NOMO-1 treated with DMSO at 0.1 percent for 48 hours (cell line): ENCODE data around the gene RSBN1L.
"Not testable (repeated sequence)": the region's sequence is repeated elsewhere in the genome, so short reads cannot be mapped to it uniquely, and the experiment has no call there.

Experiments
- DNase-seq: peaks from one replicate; lab custom pipeline; 2025; ENCODE audit not compliant: unreplicated experiment; lab: John Stamatoyannopoulos, UW

The RSBN1L gene

GRCh38 chr7:77765906-77766800 lies 69.9 kb downstream of the RSBN1L start:
- DNase-seq = no peak

- DNase-seq = no peak
These were observed 70.7 kb downstream of the RSBN1L start for GRCh38 chr7:77766801-77767605.

GRCh38 chr7:77770316-77770715 lies 74.1 kb downstream of the RSBN1L start:
- DNase-seq = no peak

- DNase-seq = no peak
These were observed 75.6 kb downstream of the RSBN1L start for GRCh38 chr7:77771901-77772300.

- DNase-seq = no peak
These were observed 82.3 kb downstream of the RSBN1L start for GRCh38 chr7:77778535-77778934.

- DNase-seq = no peak
These were observed 86.1 kb downstream of the RSBN1L start for GRCh38 chr7:77782383-77782782.

- DNase-seq = no peak
These were observed 86.9 kb downstream of the RSBN1L start for GRCh38 chr7:77783111-77783510.

GRCh38 chr7:77783545-77783944 lies 87.3 kb downstream of the RSBN1L start:
- no peak for DNase-seq

- not testable (repeated sequence) for DNase-seq
These were observed 88.2 kb downstream of the RSBN1L start for GRCh38 chr7:77784426-77784825.

GRCh38 chr7:77786018-77786417 lies 89.8 kb downstream of the RSBN1L start:
- no peak for DNase-seq

- DNase-seq = no peak
These were observed 90.5 kb downstream of the RSBN1L start for GRCh38 chr7:77786741-77787140.

- DNase-seq = no peak
These were observed 92.2 kb downstream of the RSBN1L start for GRCh38 chr7:77788327-77788902.

GRCh38 chr7:77791336-77791735 lies 95.1 kb downstream of the RSBN1L start:
- no peak for DNase-seq

- DNase-seq = no peak
These were observed 95.7 kb downstream of the RSBN1L start for GRCh38 chr7:77791956-77792355.

- DNase-seq = no peak
These were observed 97.7 kb downstream of the RSBN1L start for GRCh38 chr7:77794000-77794399.

- DNase-seq = no peak
These were observed 99.8 kb downstream of the RSBN1L start for GRCh38 chr7:77796109-77796508.

- DNase-seq = no peak
These were observed 100.7 kb downstream of the RSBN1L start for GRCh38 chr7:77796960-77797359.

GRCh38 chr7:77797734-77798393 lies 101.6 kb downstream of the RSBN1L start:
- peak; percentile 60 for DNase-seq

GRCh38 chr7:77798394-77799077 lies 102.3 kb downstream of the RSBN1L start, which contains the start of the genes PHTF2 and TMEM60:
TSS of gene PHTF2 (plus strand) at chr7:77798773.
TSS of gene TMEM60 (minus strand) at chr7:77798434. CDS start at chr7:77794373, 4,061 bp downstream.
- peak; percentile 100 for DNase-seq
